ENCODE measurements around the gene SLC25A29.
"Not testable (repeated sequence)": the region's sequence is repeated elsewhere in the genome, so short reads cannot be mapped to it uniquely, and the experiment has no call there.

Gene SLC25A29

GRCh38 chr14:100309028-100309737 lies 2.9 kb upstream of the SLC25A29 start:
- no peak for DNase-seq

- DNase-seq, result not testable (repeated sequence)
These were observed 2.2 kb upstream of the SLC25A29 start for GRCh38 chr14:100308427-100308792.

- no peak for DNase-seq
These were observed 1.7 kb upstream of the SLC25A29 start for GRCh38 chr14:100307766-100308426.

GRCh38 chr14:100306998-100307765 lies 938 bp upstream of the SLC25A29 start:
- DNase-seq, result no peak

- peak in 4 of 6 experiments; percentile 20 to 36 (median 25) for DNase-seq
These were observed 732 bp downstream of the SLC25A29 start for GRCh38 chr14:100305324-100306100.

- no peak for DNase-seq
These were observed 1.4 kb downstream of the SLC25A29 start for GRCh38 chr14:100304825-100305323.

DNA sequence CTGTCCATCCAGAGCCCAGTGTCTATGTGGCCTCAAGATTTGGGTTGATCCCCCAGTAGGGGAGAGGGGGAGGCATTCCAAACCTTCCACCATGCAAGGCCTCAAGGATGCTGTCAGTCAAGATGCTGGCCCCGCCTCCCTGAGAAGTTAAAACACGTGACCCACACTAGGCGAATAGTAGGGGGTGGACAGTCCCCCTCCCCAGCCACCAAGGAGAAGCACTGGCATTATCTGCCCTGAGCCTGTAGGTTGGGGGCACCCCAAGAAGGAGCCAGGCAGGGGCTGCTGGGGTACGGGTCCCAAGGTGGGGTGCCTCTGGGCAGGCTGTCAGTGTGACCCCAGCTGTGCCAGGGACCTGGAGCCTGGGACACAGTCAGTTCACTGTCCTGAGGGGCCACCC lies 2.3 kb downstream of the SLC25A29 start:
- no peak for DNase-seq

DNA sequence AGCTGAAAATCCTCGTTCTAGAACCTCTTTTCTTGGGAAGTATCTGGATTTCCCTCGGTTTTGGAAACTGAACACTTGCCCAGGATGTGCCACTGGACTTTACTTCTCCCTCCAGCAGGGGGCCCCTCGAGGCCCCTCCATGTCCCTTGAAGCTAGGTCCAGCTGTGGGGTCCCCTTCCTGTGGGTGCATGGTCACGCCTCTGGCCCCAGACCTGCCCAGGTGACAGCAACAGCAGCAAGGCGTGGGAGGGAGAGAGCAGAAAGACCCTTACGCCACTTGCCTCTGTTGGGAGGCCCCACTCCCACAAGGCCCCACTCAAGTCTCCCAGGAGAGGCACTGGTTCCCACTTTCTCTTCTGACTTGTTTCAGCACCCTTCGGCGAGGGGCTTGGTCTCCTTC lies 3.1 kb downstream of the SLC25A29 start:
- no peak for DNase-seq

DNA sequence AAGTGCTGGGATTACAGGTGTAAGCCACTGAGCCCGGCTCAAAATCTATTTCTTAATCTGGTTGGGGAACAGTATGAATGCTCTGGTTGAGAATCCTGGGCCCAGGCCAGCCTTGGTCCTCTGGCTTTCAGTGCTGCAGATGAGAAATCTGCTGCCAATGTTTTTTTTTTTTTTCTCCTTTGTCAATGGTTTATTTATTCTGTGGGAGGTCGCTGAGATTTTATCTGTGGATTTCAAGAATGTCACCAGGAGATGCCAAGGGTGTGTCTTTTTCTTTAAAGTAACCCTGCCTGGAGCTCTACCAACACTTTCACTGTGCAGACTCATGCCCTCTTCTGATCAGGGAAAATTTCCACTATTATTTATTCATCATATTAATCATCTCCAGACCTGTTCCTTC lies 3.6 kb downstream of the SLC25A29 start:
- no peak for DNase-seq

- DNase-seq, result peak in 2 of 6 experiments; percentile 10 to 18
These were observed 7.0 kb downstream of the SLC25A29 start for GRCh38 chr14:100299238-100299560.

- no peak for DNase-seq
These were observed 7.5 kb downstream of the SLC25A29 start for GRCh38 chr14:100298551-100299237.

DNA sequence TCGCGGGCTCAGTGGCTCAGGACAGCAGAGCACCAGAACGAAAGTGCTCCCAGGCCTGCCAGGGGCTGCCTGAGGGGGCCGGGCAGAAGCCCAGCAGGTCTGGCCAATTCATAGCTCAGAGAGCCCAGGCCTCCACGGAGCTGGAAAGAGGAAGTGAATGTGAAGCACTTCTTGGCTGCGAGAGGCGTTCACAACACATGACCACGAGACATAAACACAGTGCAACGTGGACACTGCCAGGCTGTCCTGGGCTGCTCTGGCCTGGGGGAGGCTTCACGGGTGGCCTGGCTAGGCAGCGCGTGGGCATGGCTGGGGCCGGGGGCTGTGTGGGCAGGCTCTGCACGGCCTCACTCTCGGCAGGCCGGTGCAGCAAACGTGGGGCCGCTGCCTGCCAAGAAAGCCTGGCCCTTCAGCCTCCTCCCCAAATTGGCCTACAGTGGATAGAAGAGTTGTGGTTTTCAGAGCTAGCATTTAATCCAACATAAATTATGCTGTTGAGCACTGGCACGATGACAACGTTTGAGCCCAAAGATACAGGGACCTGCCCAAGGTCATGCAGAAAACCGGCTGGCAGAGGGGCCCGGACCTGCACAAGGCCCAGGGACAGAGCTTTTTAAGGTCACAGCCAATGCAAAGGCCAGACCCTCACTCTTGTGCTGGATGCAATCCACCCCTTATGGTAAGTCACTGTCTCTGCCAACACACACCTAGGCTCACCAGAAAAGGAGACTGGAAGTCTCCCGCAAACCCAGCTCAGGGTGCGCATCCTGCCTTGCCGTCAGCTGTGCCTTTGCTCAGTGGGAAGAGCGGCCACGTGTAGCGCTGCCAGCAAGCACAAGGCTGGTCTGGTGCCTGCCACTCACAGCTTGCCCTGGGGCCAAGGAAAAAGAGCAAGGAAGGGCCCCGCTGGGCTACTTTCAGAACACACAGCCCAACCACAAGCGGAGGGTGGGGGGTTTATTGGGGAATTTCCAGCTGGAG lies 8.6 kb downstream of the SLC25A29 start:
- DNase-seq, result no peak

DNA sequence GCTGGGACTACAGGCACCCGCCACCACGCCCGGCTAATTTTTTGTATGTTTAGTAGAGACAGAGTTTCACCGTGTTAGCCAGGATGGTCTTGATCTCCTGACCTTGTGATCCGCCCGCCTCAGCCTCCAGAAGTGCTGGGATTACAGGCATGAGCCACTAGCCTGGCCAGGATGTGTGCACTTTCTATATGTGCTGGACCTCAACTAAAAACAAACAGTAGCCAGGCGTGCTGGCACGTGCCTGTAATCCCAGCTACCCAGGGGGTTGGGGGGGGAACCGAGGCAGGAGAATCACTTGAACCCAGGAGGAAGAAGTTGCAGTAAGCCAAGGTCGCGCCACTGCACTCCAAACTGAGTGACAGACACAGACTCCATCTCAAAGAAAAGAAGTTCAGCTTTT lies 9.5 kb downstream of the SLC25A29 start:
- not testable (repeated sequence) for DNase-seq

DNA sequence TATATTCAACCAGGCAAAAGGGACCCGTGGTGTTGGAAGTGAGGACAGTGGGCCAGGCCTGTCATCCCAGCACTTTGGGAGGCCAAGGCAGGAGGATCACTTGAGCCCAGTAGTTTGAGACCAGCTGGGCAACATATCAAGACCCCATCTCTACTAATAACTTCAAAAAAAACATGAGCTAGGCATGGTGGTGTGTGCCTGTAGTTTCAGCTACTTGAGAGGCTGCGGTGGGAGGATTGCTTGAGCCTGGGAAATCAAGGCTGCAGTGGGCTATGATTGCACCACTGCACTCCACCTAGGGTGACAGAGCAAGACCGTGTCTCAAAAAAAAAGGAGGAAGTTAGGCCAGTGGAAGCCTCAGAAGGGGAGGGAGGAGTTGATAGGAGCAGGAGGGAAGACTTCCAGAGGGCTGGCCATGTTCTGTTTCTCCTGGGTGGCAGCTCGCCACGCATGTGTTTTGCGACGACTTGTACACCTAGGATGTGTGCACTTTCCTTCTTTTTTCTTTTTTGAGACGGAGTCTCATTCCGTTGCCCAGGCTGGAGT lies 10.1 kb downstream of the SLC25A29 start:
- DNase-seq, result no peak

GRCh38 chr14:100295376-100296105 lies 10.7 kb downstream of the SLC25A29 start:
- no peak for DNase-seq

DNA sequence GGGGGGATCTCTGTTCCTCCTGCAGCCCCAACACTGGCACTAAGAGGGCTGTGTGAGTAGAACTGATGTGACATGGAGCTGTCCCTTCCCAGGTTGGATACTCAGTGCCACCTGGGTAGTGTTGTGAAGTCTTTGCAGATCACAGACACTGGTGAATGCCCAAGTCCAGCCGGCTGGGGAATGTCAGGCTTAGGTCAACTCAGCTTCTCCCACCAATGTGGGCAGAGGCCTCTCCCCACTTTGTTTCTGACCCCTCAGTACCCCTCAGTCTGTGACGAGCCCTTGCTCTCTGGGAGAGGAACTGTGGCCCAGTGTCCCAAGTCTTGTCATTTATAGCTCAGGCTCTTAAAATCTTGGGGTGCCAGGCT lies 11.3 kb downstream of the SLC25A29 start:
- DNase-seq, result no peak

GRCh38 chr14:100294213-100294962 lies 11.9 kb downstream of the SLC25A29 start:
- no peak for DNase-seq

DNA sequence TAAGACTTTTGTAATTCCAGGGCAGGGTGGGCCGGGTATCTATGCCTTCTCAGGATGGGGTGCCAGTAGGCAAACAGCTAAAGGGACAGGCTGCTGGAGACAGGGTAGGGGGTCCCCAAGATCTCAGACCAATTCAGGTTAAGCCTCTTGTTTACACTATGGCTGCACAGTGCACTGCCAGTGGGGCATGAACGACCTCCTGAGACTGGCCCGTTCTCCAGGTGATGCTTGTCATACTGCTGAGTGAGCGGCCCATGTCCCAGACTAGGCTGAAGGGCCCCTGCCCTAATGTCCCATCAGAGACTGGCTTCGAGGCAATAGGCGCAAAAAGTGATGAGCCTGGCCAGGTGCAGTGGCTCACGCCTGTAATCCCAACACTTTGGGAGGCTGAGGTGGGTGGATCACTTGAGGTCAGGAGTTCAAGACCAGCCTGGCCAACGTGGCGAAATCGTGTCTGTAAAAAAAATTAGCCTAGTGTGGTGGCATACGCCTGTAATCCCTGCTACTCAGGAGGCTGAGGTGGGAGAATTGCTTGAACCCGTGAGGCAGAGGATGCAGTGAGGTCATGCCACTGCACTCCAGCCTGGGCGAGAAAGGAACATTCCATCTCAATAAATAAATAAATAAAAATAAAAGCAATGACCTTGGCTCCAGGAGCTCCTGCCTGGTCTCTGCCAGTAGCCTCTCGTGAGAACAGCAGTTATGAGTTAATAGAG lies 12.6 kb downstream of the SLC25A29 start:
- DNase-seq, result no peak
